A549 (cell line): ENCODE results near the gene STAT5B. TPM values are rescaled to one million over a fixed set of nuclear protein-coding genes. Genes with fewer than 3 reads are reported as not detected.

Experiments used
- ATAC-seq, 2 experiments: fragments of 200-7000 bp in 1 of 2; fragments of >200 bp in 1 of 2; cut with Nextera tagmentation in 1 of 2; cut with Tn5 transposase in 1 of 2; 3 replicates each; pipeline versions ENCODE4 v1.8.0 to v1.9.1; 2018 to 2020; ENCODE audit warnings: mild to moderate bottlenecking in 1 of 2, moderate library complexity in 1 of 2
- CTCF ChIA-PET: fragments of 300-600 bp; sonication (Branson Sonifier 250); formaldehyde crosslinking; extraction: SDS; loops from one replicate; lab custom pipeline; 2021; ENCODE audit warnings: antibody characterized with exemption, inconsistent platforms; lab: Yijun Ruan, JAX
- POLR2A ChIA-PET: fragments of 350-600 bp; formaldehyde crosslinking; extraction: SDS; loops from one replicate; lab custom pipeline; 2021; ENCODE audit warnings: antibody characterized with exemption, inconsistent platforms; lab: Yijun Ruan, JAX
- DNase-seq, 2 experiments: peaks; one replicate each; pipeline versions ENCODE4 v3.0.0 to v3.0.0-alpha.2; 2011 to 2016; ENCODE audit warnings: low read depth in 1 of 2, low spot score in 1 of 2
- FAIRE-seq: peaks from 2 replicates; lab custom pipeline; 2011; peaks lifted over from hg19 to GRCh38; lab: Jason Lieb, UNC
- H3K27ac ChIP-seq, 2 experiments: fragments of >200 bp; sonication (Bioruptor Twin); formaldehyde crosslinking; 3 replicates each; pipeline ENCODE4 v1.5.1; 2016 to 2017
- H3K4me1 ChIP-seq: fragments of >200 bp; sonication (Bioruptor Twin); formaldehyde crosslinking; 3 replicates; pipeline ENCODE4 v1.6.1; 2016
- H3K4me2 ChIP-seq: fragments of >200 bp; sonication (Bioruptor Twin); formaldehyde crosslinking; 3 replicates; pipeline ENCODE4 v1.6.1; 2016
- H3K4me3 ChIP-seq: fragments of >200 bp; sonication (Bioruptor Twin); formaldehyde crosslinking; 3 replicates; pipeline ENCODE4 v1.5.1; 2016
- H3K9me3 ChIP-seq: fragments of >200 bp; sonication (Bioruptor Twin); formaldehyde crosslinking; 3 replicates; pipeline ENCODE4 v1.6.1; 2016
- BCL3 ChIP-seq: fragments of >200 bp; sonication (Bioruptor Twin); formaldehyde crosslinking; IDR thresholded peaks from 3 replicates; pipeline ENCODE4 v1.6.1; 2016
- CBX2 ChIP-seq: fragments of 200-600 bp; sonication (generic); IDR thresholded peaks from 2 replicates; pipeline ENCODE4 v1.6.1; 2016; ENCODE audit warnings: low read depth, mild to moderate bottlenecking, borderline replicate concordance
- CHD2 ChIP-seq: fragments of 150-350 bp; IDR thresholded peaks from 2 replicates; pipeline ENCODE4 v1.6.1; 2014; ENCODE audit warnings: low read length; ENCODE audit not compliant: partially characterized antibody
- CHD4 ChIP-seq: fragments of 200-600 bp; sonication (generic); IDR thresholded peaks from 2 replicates; pipeline ENCODE4 v1.6.1; 2016; ENCODE audit warnings: antibody characterized with exemption, mild to moderate bottlenecking, borderline replicate concordance
- CTCF ChIP-seq: fragments of >200 bp; sonication (Bioruptor Twin); formaldehyde crosslinking; IDR thresholded peaks from 3 replicates; pipeline ENCODE4 v1.5.1; 2016
- EHF ChIP-seq: fragments of 250-450 bp; sonication (Bioruptor Pico); IDR thresholded peaks from 2 replicates; pipeline ENCODE4 v1.5.0; 2020; ENCODE audit warnings: mild to moderate bottlenecking
- FOSB ChIP-seq: fragments of 250-450 bp; sonication (Bioruptor Pico); IDR thresholded peaks from 2 replicates; pipeline ENCODE4 v1.5.0; 2020; ENCODE audit warnings: mild to moderate bottlenecking, moderate library complexity
- FOSL2 ChIP-seq, 2 experiments: fragments of 450-650 bp in 1 of 2; fragments of >200 bp in 1 of 2; sonication (Bioruptor Twin) in 1 of 2; formaldehyde crosslinking; IDR thresholded peaks; 2 replicates each; pipeline versions ENCODE4 v1.5.0 to v1.6.1; 2016 to 2020; ENCODE audit warnings: mild to moderate bottlenecking in 1 of 2, moderate library complexity in 1 of 2
- FOXS1 ChIP-seq: fragments of 250-450 bp; sonication (Bioruptor Pico); IDR thresholded peaks from 2 replicates; pipeline ENCODE4 v1.5.0; 2020; ENCODE audit warnings: mild to moderate bottlenecking, moderate library complexity
- HDAC2 ChIP-seq: fragments of 200-600 bp; sonication (generic); IDR thresholded peaks from 2 replicates; pipeline ENCODE4 v1.6.1; 2016
- HOXA7 ChIP-seq: fragments of 250-450 bp; sonication (Bioruptor Pico); IDR thresholded peaks from 2 replicates; pipeline ENCODE4 v1.5.0; 2020; ENCODE audit warnings: mild to moderate bottlenecking, moderate library complexity
- HOXB5 ChIP-seq: fragments of 250-450 bp; sonication (Bioruptor Pico); IDR thresholded peaks from 2 replicates; pipeline ENCODE4 v1.5.0; 2020; ENCODE audit warnings: mild to moderate bottlenecking, moderate library complexity
- JUN ChIP-seq, 2 experiments: fragments of >200 bp; sonication (Bioruptor Twin); formaldehyde crosslinking; IDR thresholded peaks; 2 replicates in 1 of 2; 3 replicates in 1 of 2; pipeline ENCODE4 v1.6.1; 2016 to 2017
- JUNB ChIP-seq: fragments of >200 bp; sonication (Bioruptor Twin); formaldehyde crosslinking; IDR thresholded peaks from 2 replicates; pipeline ENCODE4 v1.6.1; 2016
- KDM5A ChIP-seq: fragments of 200-600 bp; sonication (generic); IDR thresholded peaks from 2 replicates; pipeline ENCODE4 v1.6.1; 2016; ENCODE audit warnings: antibody characterized with exemption, mild to moderate bottlenecking
- MAFK ChIP-seq: fragments of 450-650 bp; IDR thresholded peaks from 2 replicates; pipeline ENCODE4 v1.6.1; 2014; ENCODE audit not compliant: partially characterized antibody
- MYC ChIP-seq: IDR thresholded peaks from 2 replicates; pipeline ENCODE4 v1.6.1; 2012; ENCODE audit warnings: mild to moderate bottlenecking, inconsistent platforms, low read length, improper control_type of control experiment, borderline replicate concordance
- NR3C1 ChIP-seq: fragments of >200 bp; sonication (Bioruptor Twin); formaldehyde crosslinking; IDR thresholded peaks from 3 replicates; pipeline ENCODE4 v1.6.1; 2017
- RARB ChIP-seq: fragments of 250-450 bp; sonication (Bioruptor Pico); IDR thresholded peaks from 2 replicates; pipeline ENCODE4 v1.8.0; 2021; ENCODE audit warnings: mild to moderate bottlenecking, moderate library complexity
- RCOR1 ChIP-seq: fragments of 150-350 bp; IDR thresholded peaks from 2 replicates; pipeline ENCODE4 v1.6.1; 2014; ENCODE audit warnings: antibody characterized with exemption, low read length, low read depth
- ZNF302 ChIP-seq: fragments of 250-450 bp; sonication (Bioruptor Pico); IDR thresholded peaks from 2 replicates; pipeline ENCODE4 v1.9.0; 2021; ENCODE audit warnings: inconsistent platforms, mild to moderate bottlenecking, moderate library complexity
- ZSCAN20 ChIP-seq: fragments of 250-450 bp; sonication (Bioruptor Pico); IDR thresholded peaks from 2 replicates; pipeline ENCODE4 v1.8.0; 2022; ENCODE audit warnings: mild to moderate bottlenecking, moderate library complexity
- WGBS: methylation state at CpG from one replicate; pipeline ENCODE4 v1.1.6; 2017; ENCODE audit errors: missing lambda C conversion rate; 5-methylcytosine and 5-hydroxymethylcytosine counted together
- polyA plus RNA-seq, 4 experiments: library from polyadenylated mRNA; depleted of rRNA in 3 of 4; stranded (reverse); fragments of >200 nt; fragmentation: RNase III in 1 of 4; extraction: RNeasy Plus Mini Kit Qiagen cat#74134 plus additional on column Dnase treatment in 1 of 4; gene quantifications; 2 replicates in 3 of 4; 3 replicates in 1 of 4; pipeline ENCODE4 v1.2.3, GENCODE V29; 2011 to 2017
- TF ChIP-seq, protein P1 (sequence below): fragments of 200-600 bp; sonication (generic); IDR thresholded peaks from 2 replicates; pipeline ENCODE4 v1.6.1; 2016; ENCODE audit warnings: antibody characterized with exemption, mild to moderate bottlenecking, moderate library complexity
- TF ChIP-seq, protein P2 (sequence below): IDR thresholded peaks from 2 replicates; pipeline ENCODE4 v1.6.1; 2012

Gene STAT5B
- polyA plus RNA-seq, 2 of the 4 experiments (the other 2 are of a cell fraction), result 31.2 to 37.6 TPM

GRCh38 chr17:42290577-42290976 is 14.4 kb upstream of the STAT5B start:
- 92% methylated on average over 5 of the region's 5 CpGs for WGBS
- FAIRE-seq (no peak), ATAC-seq (no peak), DNase-seq (no peak)
- ChIA-PET CTCF (interaction anchor here (1.3 to 7.2 kb wide), 5 partner anchors 11 to 116 kb away, joined by 3 to 65 read pairs (median 4); no protein-coding TSS in a partner anchor), POLR2A (no interaction called here)
- Histone ChIP-seq H3K27ac (no peak overlapping the region), H3K4me2 (no peak overlapping the region), H3K4me1 (peaks cover 12% of the 10 kb centered on the region), H3K4me3 (no peak overlapping the region), H3K9me3 (no peaks in the 10 kb centered on the region)
- no peak for TF ChIP-seq FOSB
- no peak for TF ChIP-seq CHD2
- no peak for TF ChIP-seq CHD4
- TF ChIP-seq CTCF, result no peak
- TF ChIP-seq KDM5A, result no peak
- no peak for TF ChIP-seq RCOR1
- no peak for TF ChIP-seq NR3C1
- TF ChIP-seq JUNB, result no peak
- TF ChIP-seq JUN (IDR thresholded peaks at IDR 0.05), result no peak
- no peak for TF ChIP-seq MAFK
- no peak for TF ChIP-seq HOXA7
- TF ChIP-seq ZNF302 (CRISPR knock-in tag), result no peak

DNA sequence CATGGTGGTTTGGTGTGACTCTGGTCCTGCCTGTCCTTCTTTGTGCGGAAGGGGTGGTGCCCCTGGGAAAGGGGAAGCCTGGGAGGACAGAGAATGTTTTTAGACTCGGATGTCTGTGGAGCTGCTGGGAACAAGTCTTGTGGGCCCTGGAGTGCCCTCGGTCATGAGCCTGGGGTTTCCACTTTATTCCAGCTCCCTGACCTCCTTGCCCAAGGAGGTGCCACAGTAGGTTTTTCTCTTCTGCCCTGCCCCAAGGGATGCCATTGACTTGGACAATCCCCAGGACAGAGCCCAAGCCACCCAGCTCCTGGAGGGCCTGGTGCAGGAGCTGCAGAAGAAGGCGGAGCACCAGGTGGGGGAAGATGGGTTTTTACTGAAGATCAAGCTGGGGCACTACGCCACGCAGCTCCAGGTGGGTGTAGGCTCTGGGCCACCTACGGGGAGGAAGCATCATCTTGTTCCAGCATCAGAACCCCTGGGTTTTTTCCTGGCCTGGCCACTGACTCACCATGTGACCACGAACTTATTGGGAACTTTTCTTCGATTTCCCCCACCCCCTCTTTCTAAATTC is 13.5 kb upstream of the STAT5B start:
- 90% methylated on average over 9 of the region's 9 CpGs for WGBS
- ChIA-PET CTCF (interaction anchor here (0.5 to 3.4 kb wide), 13 partner anchors 12 to 228 kb away, joined by 3 to 14 read pairs (median 4); no protein-coding TSS in a partner anchor), POLR2A (no interaction called here)

More for the DNA sequence above, 13.5 kb upstream of the STAT5B start:
- no peak for ATAC-seq
- Histone ChIP-seq H3K27ac (no peak overlapping the region), H3K9me3 (no peaks in the 10 kb centered on the region), H3K4me1 (peaks cover 12% of the 10 kb centered on the region), H3K4me3 (no peak overlapping the region), H3K4me2 (no peak overlapping the region)
- FAIRE-seq, result no peak
- no peak for DNase-seq
- no peak for TF ChIP-seq HOXB5 (CRISPR knock-in tag)
- no peak for TF ChIP-seq FOSL2 (IDR thresholded peaks at IDR 0.05)
- TF ChIP-seq FOSL2 (CRISPR knock-in tag; IDR thresholded peaks at IDR 0.05), result no peak
- TF ChIP-seq EHF (CRISPR knock-in tag), result no peak
- no peak for TF ChIP-seq HOXA7
- no peak for TF ChIP-seq RARB (CRISPR knock-in tag)
- no peak for TF ChIP-seq CHD2
- no peak for TF ChIP-seq MYC
- no peak for TF ChIP-seq JUN (IDR thresholded peaks at IDR 0.05)
- TF ChIP-seq BCL3, result no peak
- no peak for TF ChIP-seq CBX2
- TF ChIP-seq CHD4, result no peak
- no peak for TF ChIP-seq MAFK
- TF ChIP-seq, protein P1, sequence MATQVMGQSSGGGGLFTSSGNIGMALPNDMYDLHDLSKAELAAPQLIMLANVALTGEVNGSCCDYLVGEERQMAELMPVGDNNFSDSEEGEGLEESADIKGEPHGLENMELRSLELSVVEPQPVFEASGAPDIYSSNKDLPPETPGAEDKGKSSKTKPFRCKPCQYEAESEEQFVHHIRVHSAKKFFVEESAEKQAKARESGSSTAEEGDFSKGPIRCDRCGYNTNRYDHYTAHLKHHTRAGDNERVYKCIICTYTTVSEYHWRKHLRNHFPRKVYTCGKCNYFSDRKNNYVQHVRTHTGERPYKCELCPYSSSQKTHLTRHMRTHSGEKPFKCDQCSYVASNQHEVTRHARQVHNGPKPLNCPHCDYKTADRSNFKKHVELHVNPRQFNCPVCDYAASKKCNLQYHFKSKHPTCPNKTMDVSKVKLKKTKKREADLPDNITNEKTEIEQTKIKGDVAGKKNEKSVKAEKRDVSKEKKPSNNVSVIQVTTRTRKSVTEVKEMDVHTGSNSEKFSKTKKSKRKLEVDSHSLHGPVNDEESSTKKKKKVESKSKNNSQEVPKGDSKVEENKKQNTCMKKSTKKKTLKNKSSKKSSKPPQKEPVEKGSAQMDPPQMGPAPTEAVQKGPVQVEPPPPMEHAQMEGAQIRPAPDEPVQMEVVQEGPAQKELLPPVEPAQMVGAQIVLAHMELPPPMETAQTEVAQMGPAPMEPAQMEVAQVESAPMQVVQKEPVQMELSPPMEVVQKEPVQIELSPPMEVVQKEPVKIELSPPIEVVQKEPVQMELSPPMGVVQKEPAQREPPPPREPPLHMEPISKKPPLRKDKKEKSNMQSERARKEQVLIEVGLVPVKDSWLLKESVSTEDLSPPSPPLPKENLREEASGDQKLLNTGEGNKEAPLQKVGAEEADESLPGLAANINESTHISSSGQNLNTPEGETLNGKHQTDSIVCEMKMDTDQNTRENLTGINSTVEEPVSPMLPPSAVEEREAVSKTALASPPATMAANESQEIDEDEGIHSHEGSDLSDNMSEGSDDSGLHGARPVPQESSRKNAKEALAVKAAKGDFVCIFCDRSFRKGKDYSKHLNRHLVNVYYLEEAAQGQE, result no peak
- TF ChIP-seq FOXS1 (CRISPR knock-in tag), result no peak
- TF ChIP-seq, protein P2, sequence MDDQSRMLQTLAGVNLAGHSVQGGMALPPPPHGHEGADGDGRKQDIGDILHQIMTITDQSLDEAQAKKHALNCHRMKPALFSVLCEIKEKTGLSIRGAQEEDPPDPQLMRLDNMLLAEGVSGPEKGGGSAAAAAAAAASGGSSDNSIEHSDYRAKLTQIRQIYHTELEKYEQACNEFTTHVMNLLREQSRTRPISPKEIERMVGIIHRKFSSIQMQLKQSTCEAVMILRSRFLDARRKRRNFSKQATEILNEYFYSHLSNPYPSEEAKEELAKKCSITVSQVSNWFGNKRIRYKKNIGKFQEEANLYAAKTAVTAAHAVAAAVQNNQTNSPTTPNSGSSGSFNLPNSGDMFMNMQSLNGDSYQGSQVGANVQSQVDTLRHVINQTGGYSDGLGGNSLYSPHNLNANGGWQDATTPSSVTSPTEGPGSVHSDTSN, result no peak
- no peak for TF ChIP-seq ZNF302 (CRISPR knock-in tag)
- TF ChIP-seq HDAC2, result no peak
- no peak for TF ChIP-seq ZSCAN20 (CRISPR knock-in tag)
